Glomerular visceral epithelial cell (primary cell): Measurements from ENCODE around the gene FYB1.
A peak's percentile ranks its signal among the peaks of the same experiment; 100 is the strongest.
"Not testable (repeated sequence)": the region's sequence is repeated elsewhere in the genome, so short reads cannot be mapped to it uniquely, and the experiment has no call there.

Experiments
- DNase-seq: peaks from one replicate; pipeline ENCODE4 v3.0.0-alpha.2; 2016; ENCODE audit errors: extremely low spot score

The FYB1 gene

GRCh38 chr5:39186722-39187539 lies 32.4 kb downstream of the FYB1 start:
- no peak for DNase-seq

- no peak for DNase-seq
These were observed 33.1 kb downstream of the FYB1 start for GRCh38 chr5:39186289-39186688.

- DNase-seq = no peak
These were observed 33.6 kb downstream of the FYB1 start for GRCh38 chr5:39185761-39186160.

GRCh38 chr5:39179561-39179960 lies 39.8 kb downstream of the FYB1 start:
- not testable (repeated sequence) for DNase-seq

GRCh38 chr5:39178861-39179260 lies 40.5 kb downstream of the FYB1 start:
- no peak for DNase-seq

GRCh38 chr5:39178171-39178570 lies 41.2 kb downstream of the FYB1 start:
- DNase-seq = no peak

- no peak for DNase-seq
These were observed 41.8 kb downstream of the FYB1 start for GRCh38 chr5:39177631-39177964.

GRCh38 chr5:39176759-39177630 lies 42.4 kb downstream of the FYB1 start:
- DNase-seq = no peak

GRCh38 chr5:39175273-39175955 lies 43.9 kb downstream of the FYB1 start:
- no peak for DNase-seq

GRCh38 chr5:39173069-39173468 lies 46.3 kb downstream of the FYB1 start:
- no peak for DNase-seq

- DNase-seq = no peak
These were observed 46.8 kb downstream of the FYB1 start for GRCh38 chr5:39172593-39172992.

GRCh38 chr5:39171647-39172046 lies 47.7 kb downstream of the FYB1 start:
- no peak for DNase-seq

GRCh38 chr5:39169081-39169480 lies 50.3 kb downstream of the FYB1 start:
- no peak for DNase-seq

- no peak for DNase-seq
These were observed 51.4 kb downstream of the FYB1 start for GRCh38 chr5:39167972-39168342.

- DNase-seq = no peak
These were observed 52.0 kb downstream of the FYB1 start for GRCh38 chr5:39167141-39167971.

- no peak for DNase-seq
These were observed 54.6 kb downstream of the FYB1 start for GRCh38 chr5:39164529-39165402.

GRCh38 chr5:39164016-39164415 lies 55.3 kb downstream of the FYB1 start:
- peak; percentile 5 for DNase-seq

- no peak for DNase-seq
These were observed 57.8 kb downstream of the FYB1 start for GRCh38 chr5:39161578-39161977.

GRCh38 chr5:39160576-39161213 lies 58.7 kb downstream of the FYB1 start:
- DNase-seq = no peak
